ENCODE measurements around the gene SPECC1.

Gene SPECC1

GRCh38 chr17:20276421-20276820, 267.3 kb downstream of the SPECC1 start:
- no peaks in the 10 kb centered on the region for H3K4me1 ChIP-seq (ENCODE audit: control insufficient read depth, low read length)
- H3F3A ChIP-seq (ENCODE audit: control insufficient read depth, insufficient read depth), result no peaks in the 10 kb centered on the region
- no peak overlapping the region for H3K4me2 ChIP-seq (ENCODE audit: low read length)
- H3K36me3 ChIP-seq (ENCODE audit: control insufficient read depth, low read length), result no peaks in the 10 kb centered on the region
- H3K79me2 ChIP-seq (ENCODE audit: control insufficient read depth, low read length), result no peaks in the 10 kb centered on the region
- no peaks in the 10 kb centered on the region for H3K27me3 ChIP-seq (ENCODE audit: control insufficient read depth, low read length)
- H3K9me2 ChIP-seq (replicated peaks; ENCODE audit: control insufficient read depth, low read length), result no peaks in the 10 kb centered on the region
- H4K20me1 ChIP-seq (ENCODE audit: control insufficient read depth, insufficient read depth, low read depth, low read length), result no peaks in the 10 kb centered on the region
- H3K4me3 ChIP-seq (ENCODE audit: low read length), result no peak overlapping the region
- no peak for TF ChIP-seq EZH2phosphoT487 (IDR thresholded peaks at IDR 0.05; ENCODE audit: borderline replicate concordance, low read length)
- TF ChIP-seq CTCF (IDR thresholded peaks at IDR 0.05; ENCODE audit: low read depth, low read length, poor library complexity, severe bottlenecking), result no peak
- H3K27ac ChIP-seq (ENCODE audit: low read depth, low read length), result no peak overlapping the region
- no peaks in the 10 kb centered on the region for H3K9me3 ChIP-seq (ENCODE audit: control insufficient read depth, insufficient read depth, low read length)

- H3K4me2 ChIP-seq (ENCODE audit: low read length), result no peak overlapping the region
- H3K4me3 ChIP-seq (ENCODE audit: low read length), result no peak overlapping the region
- no peaks in the 10 kb centered on the region for H3K4me1 ChIP-seq (ENCODE audit: control insufficient read depth, low read length)
- H3K36me3 ChIP-seq (ENCODE audit: control insufficient read depth, low read length), result no peaks in the 10 kb centered on the region
- no peaks in the 10 kb centered on the region for H3K9me3 ChIP-seq (ENCODE audit: control insufficient read depth, insufficient read depth, low read length)
- no peak for TF ChIP-seq CTCF (IDR thresholded peaks at IDR 0.05; ENCODE audit: low read depth, low read length, poor library complexity, severe bottlenecking)
- TF ChIP-seq EZH2phosphoT487 (IDR thresholded peaks at IDR 0.05; ENCODE audit: borderline replicate concordance, low read length), result no peak
- no peak overlapping the region for H3K27ac ChIP-seq (ENCODE audit: low read depth, low read length)
- no peaks in the 10 kb centered on the region for H3K79me2 ChIP-seq (ENCODE audit: control insufficient read depth, low read length)
- no peaks in the 10 kb centered on the region for H3F3A ChIP-seq (ENCODE audit: control insufficient read depth, insufficient read depth)
- no peaks in the 10 kb centered on the region for H3K9me2 ChIP-seq (replicated peaks; ENCODE audit: control insufficient read depth, low read length)
- no peaks in the 10 kb centered on the region for H3K27me3 ChIP-seq (ENCODE audit: control insufficient read depth, low read length)
- H4K20me1 ChIP-seq (ENCODE audit: control insufficient read depth, insufficient read depth, low read depth, low read length), result no peaks in the 10 kb centered on the region
These were observed 269.6 kb downstream of the SPECC1 start for GRCh38 chr17:20278805-20279204.

- Histone ChIP-seq H3K9me3 (ENCODE audit: control insufficient read depth, insufficient read depth, low read length) (no peaks in the 10 kb centered on the region), H3K4me3 (ENCODE audit: low read length) (no peak overlapping the region), H3K79me2 (ENCODE audit: control insufficient read depth, low read length) (no peaks in the 10 kb centered on the region), H3K36me3 (ENCODE audit: control insufficient read depth, low read length) (no peaks in the 10 kb centered on the region), H3K27ac (ENCODE audit: low read depth, low read length) (no peak overlapping the region), H3K27me3 (ENCODE audit: control insufficient read depth, low read length) (no peaks in the 10 kb centered on the region), H4K20me1 (ENCODE audit: control insufficient read depth, insufficient read depth, low read depth, low read length) (no peaks in the 10 kb centered on the region), H3K4me2 (ENCODE audit: low read length) (no peak overlapping the region), H3K9me2 (replicated peaks; ENCODE audit: control insufficient read depth, low read length) (no peaks in the 10 kb centered on the region), H3F3A (ENCODE audit: control insufficient read depth, insufficient read depth) (no peaks in the 10 kb centered on the region), H3K4me1 (ENCODE audit: control insufficient read depth, low read length) (no peaks in the 10 kb centered on the region)
- TF ChIP-seq EZH2phosphoT487 (IDR thresholded peaks at IDR 0.05; ENCODE audit: borderline replicate concordance, low read length) (no peak), CTCF (IDR thresholded peaks at IDR 0.05; ENCODE audit: low read depth, low read length, poor library complexity, severe bottlenecking) (no peak)
These were observed 270.5 kb downstream of the SPECC1 start for GRCh38 chr17:20279631-20280030.

GRCh38 chr17:20280051-20280450, 270.9 kb downstream of the SPECC1 start:
- no peak overlapping the region for H3K4me3 ChIP-seq (ENCODE audit: low read length)
- no peak overlapping the region for H3K27ac ChIP-seq (ENCODE audit: low read depth, low read length)
- H3K27me3 ChIP-seq (ENCODE audit: control insufficient read depth, low read length), result no peaks in the 10 kb centered on the region
- H4K20me1 ChIP-seq (ENCODE audit: control insufficient read depth, insufficient read depth, low read depth, low read length), result no peaks in the 10 kb centered on the region
- H3K4me1 ChIP-seq (ENCODE audit: control insufficient read depth, low read length), result no peaks in the 10 kb centered on the region
- no peaks in the 10 kb centered on the region for H3K9me3 ChIP-seq (ENCODE audit: control insufficient read depth, insufficient read depth, low read length)
- H3K79me2 ChIP-seq (ENCODE audit: control insufficient read depth, low read length), result no peaks in the 10 kb centered on the region
- H3K9me2 ChIP-seq (replicated peaks; ENCODE audit: control insufficient read depth, low read length), result no peaks in the 10 kb centered on the region
- H3K4me2 ChIP-seq (ENCODE audit: low read length), result no peak overlapping the region
- no peaks in the 10 kb centered on the region for H3K36me3 ChIP-seq (ENCODE audit: control insufficient read depth, low read length)
- H3F3A ChIP-seq (ENCODE audit: control insufficient read depth, insufficient read depth), result no peaks in the 10 kb centered on the region
- TF ChIP-seq EZH2phosphoT487 (IDR thresholded peaks at IDR 0.05; ENCODE audit: borderline replicate concordance, low read length) (no peak), CTCF (IDR thresholded peaks at IDR 0.05; ENCODE audit: low read depth, low read length, poor library complexity, severe bottlenecking) (no peak)
